Lower leg skin (tissue), 3 donors: ENCODE measurements around the gene DDI1.

Source experiments
- POLR2A ChIP-seq, 2 donors: fragments of 450-650 bp; IDR thresholded peaks; one replicate each; pipeline ENCODE4 v1.6.1; 2016 to 2017; ENCODE audit warnings: antibody characterized with exemption in 2 of 2, mild to moderate bottlenecking in 1 of 2, moderate library complexity in 1 of 2
- TF ChIP-seq, protein P1 (sequence below), 3 donors: fragments of 450-650 bp; IDR thresholded peaks; one replicate each; pipeline ENCODE4 v1.5.1; 2016; ENCODE audit warnings: antibody characterized with exemption in 3 of 3, mild to moderate bottlenecking in 3 of 3, moderate library complexity in 2 of 3

DNA sequence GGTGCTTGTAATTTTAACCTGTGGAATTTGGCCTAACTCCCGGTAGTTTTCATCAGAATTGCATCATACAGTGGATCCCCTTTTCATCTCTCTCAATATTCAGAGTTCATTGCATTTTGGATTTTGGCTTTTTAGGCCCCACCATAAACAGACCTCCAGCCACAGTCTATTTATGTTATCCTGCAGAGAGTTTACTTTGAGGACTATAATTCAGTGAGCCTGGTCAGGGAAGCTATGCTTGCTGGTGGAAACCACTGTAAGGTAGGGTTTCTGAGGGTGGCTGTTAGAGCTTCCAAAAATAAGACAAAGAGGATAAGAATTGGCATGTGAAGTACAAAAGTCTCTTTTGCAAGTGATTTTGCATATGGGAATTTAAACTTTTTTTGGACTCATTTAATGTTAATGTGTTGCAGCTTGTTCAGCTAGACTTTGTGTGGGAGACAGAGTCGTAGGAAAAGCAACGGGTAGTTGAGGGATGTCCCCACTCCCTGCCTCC lies 34.8 kb upstream of the DDI1 start:
- TF ChIP-seq, protein P1, sequence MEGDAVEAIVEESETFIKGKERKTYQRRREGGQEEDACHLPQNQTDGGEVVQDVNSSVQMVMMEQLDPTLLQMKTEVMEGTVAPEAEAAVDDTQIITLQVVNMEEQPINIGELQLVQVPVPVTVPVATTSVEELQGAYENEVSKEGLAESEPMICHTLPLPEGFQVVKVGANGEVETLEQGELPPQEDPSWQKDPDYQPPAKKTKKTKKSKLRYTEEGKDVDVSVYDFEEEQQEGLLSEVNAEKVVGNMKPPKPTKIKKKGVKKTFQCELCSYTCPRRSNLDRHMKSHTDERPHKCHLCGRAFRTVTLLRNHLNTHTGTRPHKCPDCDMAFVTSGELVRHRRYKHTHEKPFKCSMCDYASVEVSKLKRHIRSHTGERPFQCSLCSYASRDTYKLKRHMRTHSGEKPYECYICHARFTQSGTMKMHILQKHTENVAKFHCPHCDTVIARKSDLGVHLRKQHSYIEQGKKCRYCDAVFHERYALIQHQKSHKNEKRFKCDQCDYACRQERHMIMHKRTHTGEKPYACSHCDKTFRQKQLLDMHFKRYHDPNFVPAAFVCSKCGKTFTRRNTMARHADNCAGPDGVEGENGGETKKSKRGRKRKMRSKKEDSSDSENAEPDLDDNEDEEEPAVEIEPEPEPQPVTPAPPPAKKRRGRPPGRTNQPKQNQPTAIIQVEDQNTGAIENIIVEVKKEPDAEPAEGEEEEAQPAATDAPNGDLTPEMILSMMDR (IDR thresholded peaks at IDR 0.05) = no peak
- no peak for TF ChIP-seq POLR2A (IDR thresholded peaks at IDR 0.05)
